Epidermal melanocyte (primary cell): Measurements from ENCODE around the gene QRSL1.
"Not testable (repeated sequence)": the region's sequence is repeated elsewhere in the genome, so short reads cannot be mapped to it uniquely, and the experiment has no call there.

Experiments used
- DNase-seq: peaks from one replicate; pipeline ENCODE4 v3.0.0; 2011; ENCODE audit warnings: low spot score; ENCODE audit not compliant: insufficient read length

The QRSL1 gene

DNA sequence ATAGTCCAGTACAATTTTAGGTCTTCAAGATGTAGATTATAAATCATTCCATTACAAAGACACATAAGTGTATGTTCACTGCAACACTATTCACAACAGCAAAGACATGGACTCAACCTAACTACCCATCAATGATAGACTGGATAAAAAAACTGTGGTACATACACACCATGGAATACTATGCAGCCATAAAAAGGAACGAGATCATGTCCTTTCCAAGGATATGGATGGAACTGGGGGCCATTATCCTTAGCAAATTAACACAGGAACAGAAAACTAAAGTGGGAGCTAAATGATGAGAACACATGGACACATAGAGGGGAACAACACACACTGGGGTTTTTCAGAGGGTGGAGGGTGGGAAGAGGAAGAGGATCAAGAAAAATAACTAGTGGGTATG, 6.3 kb upstream of the QRSL1 start:
- no peak for DNase-seq

DNA sequence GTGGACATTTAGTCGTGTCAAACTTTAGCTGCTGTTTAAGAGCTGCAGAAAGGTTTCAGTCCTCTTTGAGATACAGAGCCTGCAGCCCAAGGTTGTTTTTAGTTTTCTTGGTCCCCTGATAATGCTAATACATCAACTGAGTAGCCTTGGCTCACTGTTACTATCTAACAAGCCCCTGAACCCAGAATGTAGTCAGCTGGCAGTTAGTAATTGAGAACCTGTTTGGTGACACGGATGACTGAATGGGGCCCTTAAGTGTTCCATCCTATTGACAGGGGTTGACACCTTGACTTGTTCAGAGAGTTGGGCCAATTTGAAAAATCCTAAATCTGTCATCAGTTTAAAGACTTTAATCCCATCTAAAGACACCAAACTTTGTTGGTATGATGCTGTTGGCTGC, 2.9 kb upstream of the QRSL1 start:
- no peak for DNase-seq

DNA sequence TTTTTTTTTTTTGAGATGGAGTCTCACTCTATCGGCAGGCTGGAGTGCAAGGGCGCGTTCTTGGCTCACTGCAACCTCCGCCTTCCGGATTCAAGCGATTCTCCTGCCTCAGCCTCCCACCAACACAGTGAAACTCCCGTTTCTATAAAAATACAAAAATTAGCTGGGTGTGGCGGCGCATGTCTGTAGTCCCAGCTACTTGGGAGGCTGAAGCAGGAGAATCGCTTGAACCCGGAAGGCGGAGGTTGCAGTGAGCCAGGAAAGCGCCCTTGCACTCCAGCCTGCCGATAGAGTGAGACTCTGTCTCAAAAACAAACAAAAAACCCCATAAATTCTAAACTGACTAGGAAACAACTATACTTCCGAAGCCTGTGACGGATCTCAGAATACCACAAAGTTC, 1.6 kb upstream of the QRSL1 start:
- not testable (repeated sequence) for DNase-seq

DNA sequence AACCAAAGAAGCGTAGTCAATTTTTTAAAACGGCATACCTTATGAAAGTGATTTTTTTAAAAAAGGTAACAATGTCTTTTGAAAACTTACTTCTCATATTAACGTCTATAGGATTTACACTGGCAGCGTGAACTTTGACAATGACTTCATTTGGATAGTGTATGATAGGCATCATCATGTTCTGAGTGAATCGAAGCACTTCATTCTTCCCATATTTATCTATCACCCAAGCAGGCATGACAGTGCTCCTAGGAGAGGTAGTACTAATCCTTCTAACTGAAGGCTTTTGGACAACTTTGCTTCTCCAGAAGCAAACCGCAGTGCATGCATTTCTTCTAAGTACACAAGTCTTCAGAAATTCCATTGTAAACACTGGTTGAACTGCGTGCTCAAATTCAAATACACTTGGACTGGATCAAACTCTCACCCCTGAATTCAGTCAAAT, 698 bp upstream of the QRSL1 start:
- no peak for DNase-seq

DNA sequence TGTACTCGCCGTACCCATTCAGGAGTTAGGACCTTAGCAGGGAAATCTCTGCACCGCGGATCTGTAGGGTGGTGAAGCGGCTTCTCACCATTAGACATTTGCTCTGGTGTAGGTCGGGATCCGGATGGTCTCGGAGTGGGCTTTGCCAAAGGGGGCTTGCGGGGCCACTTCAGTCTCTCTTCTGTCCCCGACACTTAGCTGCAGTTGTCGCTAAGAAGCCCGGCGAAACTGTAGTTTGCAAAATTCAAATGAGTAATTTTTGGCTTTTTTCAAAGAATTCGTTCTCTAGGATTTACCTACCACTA, 433 bp downstream of the QRSL1 start:
- DNase-seq: no peak

DNA sequence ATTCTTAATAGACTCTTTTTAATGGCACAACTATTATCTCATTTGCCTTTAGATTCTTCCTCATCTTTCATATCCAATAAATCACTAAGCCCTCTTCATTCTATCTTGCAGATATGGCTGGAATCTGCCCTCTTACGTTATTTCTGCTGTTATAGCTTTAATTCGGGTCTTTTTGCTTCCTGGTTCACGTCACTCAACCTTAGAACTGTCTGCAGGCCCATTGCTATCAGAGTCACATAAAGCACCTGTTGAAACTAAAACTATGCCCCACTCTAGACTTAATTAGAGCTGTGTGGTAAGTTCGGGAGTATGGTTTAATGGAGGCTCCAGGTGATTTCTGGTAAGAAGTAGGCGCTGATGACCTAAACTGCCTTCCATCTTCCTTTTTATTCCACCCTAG, 988 bp downstream of the QRSL1 start:
- no peak for DNase-seq

DNA sequence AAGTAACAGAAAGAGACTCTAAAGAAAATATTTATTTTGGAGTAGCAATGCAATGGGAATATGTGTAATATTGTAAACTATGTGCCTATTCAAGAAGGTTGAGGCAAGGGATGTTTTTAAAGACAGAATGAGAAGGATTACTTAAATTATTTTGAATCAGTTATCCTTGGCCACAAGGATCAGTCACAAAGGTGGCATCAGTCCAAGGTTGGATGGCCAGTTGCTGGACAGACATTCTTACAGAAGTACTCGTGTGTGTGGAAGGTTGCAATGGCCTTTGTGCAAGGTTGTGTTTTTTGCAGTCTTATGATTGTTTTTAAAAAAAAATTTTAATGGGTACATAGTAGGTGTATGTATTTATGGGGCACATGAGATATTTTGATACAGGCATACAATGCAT, 2.0 kb downstream of the QRSL1 start:
- no peak for DNase-seq

DNA sequence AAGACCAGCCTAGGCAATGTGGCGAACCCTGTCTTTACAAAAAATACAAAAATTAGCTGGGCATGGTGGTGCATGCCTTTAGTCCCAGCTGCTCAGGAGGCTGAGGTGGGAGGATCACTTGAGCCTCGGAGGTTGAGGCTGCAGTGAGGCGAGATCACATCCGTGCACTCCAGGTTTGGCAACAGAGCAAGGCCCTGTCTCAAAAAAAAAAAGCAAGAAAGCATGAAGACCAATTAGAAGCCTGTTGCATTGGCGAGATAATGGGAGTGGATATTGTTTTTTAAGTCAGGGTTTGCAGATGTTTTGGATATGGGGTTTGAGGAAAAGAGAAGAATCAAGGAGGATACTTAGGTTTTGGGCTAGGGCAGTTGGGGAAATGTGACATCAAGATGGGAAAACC, 5.2 kb downstream of the QRSL1 start:
- DNase-seq: no peak

DNA sequence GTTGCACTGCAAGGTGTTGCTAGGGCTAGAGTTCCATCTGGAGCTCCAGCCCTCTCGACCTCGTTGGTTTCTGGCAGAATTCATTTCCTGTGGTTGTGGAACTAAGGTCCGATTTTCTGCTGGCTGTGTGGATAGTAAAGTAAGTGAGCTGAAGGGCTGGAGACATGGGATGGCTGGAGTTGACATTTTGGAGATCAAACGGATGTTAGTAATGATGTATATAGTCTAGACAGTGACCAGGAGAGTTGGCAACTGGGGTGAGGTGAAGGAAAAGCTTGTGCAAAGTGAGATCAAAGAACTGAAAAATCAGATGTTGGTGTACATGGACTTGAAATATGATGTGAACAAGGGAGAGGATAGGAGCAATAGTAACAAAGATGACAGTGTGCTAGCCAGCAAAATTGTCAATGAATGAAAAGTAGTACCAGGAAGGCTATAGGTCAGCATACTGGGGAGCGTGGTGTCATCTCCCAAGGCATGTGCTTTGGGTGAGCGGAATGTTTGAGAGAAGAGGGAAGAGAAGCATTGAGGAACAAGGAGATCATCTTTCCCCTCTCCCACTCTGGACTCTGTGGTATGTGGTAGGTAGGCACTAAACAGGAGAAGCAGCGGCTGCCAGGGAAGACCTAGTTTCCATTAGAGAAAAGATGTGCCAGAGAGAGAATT, 7.8 kb downstream of the QRSL1 start:
- no peak for DNase-seq

DNA sequence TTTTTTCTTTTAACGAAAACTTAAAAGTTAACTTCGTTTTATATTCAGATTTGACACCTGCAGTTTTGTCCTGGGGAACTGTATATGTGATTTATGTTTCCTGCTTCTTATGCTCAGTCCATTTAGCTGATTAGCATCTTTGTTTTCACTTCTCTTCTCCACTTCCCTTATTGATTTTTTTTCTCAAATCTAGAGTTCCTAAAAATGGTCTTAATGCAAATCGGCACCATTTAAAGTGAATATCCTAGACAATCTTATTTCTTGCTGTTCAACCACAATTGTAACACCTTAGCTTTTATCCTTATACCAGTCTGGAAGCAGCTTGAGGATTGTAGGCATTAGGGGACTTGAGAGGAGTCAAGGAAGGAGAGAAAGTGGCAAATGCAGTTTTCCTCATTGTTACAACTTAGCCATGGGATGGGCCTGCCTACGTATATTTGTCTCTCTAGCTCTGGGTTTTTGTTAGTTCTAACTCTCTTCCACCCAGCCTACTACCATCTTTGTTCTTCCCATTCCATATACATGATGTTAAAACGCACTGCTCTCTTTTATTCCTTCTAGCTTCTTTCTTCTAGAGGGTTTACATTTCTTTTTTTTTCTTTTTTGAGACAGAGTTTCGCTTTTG, 8.5 kb downstream of the QRSL1 start:
- DNase-seq: no peak

DNA sequence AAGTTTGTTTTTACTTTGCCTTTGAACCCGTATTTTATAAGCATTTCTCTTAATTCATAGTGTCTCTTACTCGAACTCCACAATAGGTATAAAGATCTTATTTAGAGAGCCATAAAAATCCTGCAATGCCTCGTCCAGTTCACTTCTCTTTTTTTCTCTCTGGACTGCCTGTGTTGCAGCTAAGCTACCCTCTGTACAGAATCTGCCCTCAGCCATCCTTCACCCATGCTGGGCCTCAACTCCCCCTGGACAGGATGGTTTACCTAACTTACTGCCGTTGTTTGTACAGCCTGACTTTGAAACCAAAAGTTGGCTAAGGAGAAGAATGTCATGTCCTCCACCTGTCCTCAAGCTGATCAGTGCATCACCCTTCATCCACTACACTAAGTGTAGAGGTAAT, 10.4 kb downstream of the QRSL1 start:
- DNase-seq: no peak

DNA sequence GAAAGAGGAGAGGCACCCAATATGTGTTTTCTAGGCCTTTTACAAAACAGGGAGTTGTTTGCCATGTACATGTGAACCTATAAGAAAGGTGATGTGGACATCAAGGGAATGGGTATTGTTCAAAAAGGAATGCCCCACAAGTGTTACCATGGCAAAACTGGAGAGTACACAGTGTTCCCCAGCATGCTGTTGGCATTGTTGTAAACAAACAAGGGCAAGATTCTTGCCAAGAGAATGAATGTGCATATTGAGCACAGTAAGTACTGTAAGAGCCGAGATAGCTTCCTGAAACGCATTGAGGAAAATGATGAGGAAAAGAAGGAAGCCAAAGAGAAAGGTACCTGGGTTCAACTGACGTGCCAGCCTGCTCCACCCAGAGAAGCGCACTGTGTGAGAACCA, 13.1 kb downstream of the QRSL1 start:
- no peak for DNase-seq

DNA sequence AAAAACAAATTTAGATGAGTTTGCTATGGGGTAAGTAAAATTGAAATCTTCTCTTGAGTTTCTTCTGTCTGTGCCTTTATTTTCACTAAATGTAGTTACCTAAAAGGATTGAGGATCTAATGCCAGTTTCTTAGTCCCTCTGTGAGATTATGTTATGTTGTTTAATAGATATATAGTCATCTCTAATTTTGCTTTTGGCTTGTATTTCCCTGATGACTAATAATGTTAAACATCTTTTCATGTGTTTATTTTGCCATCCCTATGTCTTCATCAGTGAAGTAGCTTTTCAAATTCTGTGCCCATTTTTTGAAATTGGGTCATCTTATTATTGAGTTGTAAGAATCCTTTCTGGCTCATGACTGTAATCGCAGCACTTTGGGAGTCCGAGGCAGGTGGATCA, 13.7 kb downstream of the QRSL1 start:
- no peak for DNase-seq

DNA sequence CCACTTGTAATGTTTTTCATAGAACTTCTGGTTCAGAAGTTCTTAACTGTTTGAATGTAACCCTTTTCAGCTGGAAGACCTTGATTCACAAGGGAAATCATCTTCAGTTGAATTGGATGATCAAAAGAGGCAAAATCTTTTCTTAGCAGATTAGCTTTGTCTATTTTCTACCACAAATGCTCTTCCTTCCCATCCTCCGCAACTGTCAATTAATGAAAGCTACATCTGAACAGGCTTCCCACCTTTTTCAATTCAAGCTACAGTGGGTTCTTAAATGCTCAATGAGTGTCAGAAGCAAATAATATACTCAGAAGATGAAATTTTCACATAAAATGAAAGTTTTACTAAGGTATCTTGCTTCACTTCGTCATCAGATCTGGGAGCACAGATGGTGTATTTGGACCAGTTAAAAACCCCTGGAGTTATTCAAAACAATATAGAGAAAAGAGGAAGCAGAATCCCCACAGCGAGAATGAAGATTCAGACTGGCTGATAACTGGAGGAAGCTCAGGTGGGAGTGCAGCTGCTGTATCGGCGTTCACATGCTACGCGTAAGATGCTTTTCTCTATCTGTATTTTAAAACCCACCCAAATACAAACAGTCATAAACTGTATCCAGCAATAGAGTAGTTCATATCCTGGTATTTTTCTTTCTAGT, 19.4 kb downstream of the QRSL1 start:
- no peak for DNase-seq

DNA sequence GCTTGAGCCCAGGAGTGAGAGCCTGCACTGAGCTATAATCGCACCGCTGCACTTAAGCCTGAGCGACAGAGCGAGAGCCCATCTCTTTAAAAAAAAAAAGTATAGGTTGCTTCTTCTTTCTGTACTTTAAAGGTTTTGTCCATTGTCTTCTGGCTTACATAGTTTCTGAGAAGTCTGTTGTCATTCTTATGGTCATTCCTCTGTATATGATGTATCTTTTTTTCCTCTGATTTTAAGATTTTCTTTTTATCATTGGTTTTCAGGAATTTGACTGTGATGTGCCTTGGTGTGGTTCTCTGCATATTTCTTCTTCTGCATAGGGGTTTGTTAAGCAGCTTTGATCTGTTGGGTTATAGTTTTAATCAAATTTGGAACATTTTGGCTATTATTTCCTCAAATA, 29.1 kb downstream of the QRSL1 start:
- DNase-seq: no peak

DNA sequence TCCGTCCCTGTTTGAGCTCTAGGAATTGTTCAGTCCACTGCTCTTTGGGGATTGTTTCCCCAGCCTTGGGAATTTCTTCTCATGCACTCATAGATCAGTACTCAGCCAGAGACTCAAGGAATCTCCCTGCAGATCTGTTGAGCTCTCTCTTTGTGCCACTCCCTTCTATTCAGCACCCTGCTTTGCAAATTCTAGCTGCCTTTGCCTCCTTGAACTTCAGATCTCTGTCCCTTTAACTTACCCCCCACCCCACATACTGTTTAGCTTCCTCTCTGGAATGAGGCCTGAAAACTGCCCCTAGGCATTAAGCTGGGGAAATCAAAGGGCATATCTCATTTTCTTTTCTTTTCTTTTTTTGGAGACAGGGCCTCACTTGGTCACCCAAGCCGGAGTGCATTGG, 30.5 kb downstream of the QRSL1 start:
- DNase-seq: no peak

DNA sequence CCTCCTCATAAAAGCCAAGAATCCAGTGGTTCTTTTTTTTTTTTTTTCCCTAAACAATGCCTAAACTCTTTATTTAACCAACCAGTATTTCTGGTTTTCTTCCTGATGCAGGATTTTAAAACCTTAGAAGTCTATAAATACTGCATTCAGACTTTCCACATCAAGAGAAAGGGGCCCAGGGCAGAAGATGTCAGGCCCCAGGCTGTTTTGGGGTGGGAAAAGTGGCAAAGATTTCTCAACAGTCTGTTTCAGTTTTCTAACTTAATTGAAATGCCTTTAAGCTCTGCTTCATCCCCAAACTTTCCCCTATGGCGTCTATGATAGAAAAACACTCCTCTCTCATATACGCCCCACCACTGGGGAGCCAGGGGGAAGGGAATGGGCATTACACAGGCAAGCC, 33.1 kb downstream of the QRSL1 start:
- DNase-seq: no peak

DNA sequence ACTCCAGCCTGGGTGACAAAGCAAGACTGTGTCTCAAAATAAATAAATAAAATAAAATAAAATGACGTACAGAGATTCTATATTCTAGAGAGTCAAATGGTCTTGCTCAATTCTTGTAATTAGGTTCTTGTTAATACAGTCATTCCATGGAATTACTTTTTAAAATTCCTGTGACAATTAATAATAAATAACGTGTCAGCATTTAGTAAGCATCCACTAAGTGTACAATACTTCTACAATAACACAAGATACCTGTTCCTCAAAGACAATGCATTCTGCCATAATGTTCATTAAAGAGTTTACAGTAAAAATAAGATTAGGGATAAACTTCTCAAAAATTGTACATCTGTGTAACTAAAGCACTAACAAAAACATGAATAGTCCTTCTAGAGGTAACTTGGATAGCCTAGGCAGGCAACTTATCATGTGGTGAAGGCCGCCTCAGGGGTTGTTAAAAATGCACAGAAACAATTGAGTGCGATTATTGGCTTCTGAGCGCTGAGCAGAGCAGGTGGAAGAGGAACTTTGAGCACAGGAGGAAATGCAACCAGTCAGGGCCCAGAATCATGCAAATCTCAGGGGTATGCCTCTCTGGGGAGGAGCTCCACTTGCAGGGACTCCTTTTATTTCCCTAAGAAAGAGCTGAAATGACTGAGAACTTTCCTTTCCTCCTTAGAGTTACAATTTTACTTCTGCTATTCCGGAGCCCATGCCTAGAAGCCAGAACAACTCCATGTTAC, 37.1 kb downstream of the QRSL1 start:
- no peak for DNase-seq

DNA sequence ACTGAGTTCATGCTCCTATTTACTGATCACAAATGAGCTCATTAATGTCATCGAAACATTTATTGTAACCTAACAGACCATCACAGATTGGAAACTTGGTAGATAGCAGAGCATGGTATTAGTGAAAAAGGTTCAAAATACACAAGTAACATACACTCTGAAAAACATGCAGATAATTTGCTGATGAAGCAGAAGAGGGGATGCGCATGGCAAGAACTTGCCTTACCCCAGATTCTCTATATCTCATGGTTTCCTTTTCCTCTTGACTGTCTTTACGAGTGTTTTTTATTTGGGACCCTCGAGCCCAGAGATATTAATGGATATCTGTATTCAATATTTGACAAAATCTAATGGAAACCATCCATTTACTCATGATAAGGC, 37.6 kb downstream of the QRSL1 start:
- no peak for DNase-seq

DNA sequence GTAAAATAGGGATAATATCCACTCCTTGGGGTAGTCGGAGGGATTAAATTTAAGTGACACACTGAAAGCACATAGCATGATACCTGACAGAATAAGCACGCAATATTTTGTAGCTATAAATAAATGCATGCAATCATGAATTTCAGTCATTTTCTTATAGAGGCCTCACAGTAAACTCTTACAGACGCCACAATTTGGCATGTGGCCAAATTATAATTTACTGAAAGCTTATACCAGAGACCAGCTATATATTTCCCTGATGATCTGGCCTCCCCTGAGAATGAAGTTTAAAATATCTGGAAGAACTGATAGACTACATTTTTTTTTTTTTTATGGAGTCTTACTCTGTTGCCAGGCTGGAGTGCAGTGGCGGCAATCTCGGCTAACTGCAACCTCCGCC, 40.9 kb downstream of the QRSL1 start:
- DNase-seq: no peak

DNA sequence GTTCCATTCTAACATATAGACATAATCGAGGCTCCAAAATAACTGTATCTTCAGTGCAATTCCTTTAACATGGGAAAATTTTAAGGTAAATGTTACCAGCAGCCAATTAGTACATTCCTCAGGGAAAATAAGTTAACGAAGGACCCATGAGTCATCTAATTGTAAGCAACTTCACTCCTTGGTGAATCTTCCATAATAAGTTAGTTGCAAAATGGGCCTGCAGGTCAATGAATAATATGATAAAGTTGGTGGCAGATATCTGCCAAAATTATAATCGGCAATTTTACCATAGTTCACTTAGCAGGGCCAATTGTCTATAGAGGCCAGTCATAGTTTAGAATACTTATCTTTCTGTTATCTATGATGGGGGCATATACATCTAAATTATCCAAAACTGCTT, 42.3 kb downstream of the QRSL1 start:
- no peak for DNase-seq

DNA sequence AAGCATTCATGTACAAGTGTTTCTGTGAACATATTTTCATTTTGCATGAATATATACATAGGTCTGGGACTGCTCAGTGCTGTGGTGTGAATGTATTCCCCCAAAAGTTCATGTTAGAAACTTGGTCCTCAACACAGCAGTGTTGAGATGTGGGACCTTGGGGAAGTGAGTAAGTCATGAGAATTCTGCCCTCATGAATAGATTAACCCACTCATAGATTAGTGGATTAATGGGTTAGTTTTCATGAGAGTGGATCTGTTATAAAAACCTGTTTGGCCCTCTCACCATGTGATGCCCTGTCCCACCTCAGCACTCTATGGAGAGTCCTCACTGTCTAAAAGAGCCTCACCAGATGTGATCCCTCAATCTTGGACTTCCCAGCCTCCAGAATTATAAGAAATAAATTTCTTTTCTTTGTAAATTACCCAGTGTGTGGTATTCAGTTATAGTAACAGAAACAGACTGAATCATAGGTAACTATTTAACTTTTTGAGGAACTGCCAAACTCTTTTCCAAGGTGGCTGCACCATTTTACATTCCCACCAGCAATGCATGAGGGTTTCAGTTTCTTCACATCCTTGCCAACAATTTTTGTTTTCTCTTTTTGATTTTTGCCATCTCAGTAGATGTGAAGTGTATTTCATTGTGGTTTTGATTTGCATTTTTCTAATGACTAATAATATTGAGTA, 45.3 kb downstream of the QRSL1 start:
- DNase-seq: no peak
